Stimulated activated CD4-positive, alpha-beta T cell treated with anti-CD3 and anti-CD28 coated beads, Interleukin-4, amount 100 ng/mL, for 24 hours (primary cell): ENCODE measurements around the gene SNX10.

Experiments
- DNase-seq: peaks from one replicate; pipeline ENCODE4 v3.0.0-alpha.2; 2020

Gene SNX10

GRCh38 chr7:26298472-26299058 lies 6.9 kb downstream of the SNX10 start:
- DNase-seq: no peak

DNA sequence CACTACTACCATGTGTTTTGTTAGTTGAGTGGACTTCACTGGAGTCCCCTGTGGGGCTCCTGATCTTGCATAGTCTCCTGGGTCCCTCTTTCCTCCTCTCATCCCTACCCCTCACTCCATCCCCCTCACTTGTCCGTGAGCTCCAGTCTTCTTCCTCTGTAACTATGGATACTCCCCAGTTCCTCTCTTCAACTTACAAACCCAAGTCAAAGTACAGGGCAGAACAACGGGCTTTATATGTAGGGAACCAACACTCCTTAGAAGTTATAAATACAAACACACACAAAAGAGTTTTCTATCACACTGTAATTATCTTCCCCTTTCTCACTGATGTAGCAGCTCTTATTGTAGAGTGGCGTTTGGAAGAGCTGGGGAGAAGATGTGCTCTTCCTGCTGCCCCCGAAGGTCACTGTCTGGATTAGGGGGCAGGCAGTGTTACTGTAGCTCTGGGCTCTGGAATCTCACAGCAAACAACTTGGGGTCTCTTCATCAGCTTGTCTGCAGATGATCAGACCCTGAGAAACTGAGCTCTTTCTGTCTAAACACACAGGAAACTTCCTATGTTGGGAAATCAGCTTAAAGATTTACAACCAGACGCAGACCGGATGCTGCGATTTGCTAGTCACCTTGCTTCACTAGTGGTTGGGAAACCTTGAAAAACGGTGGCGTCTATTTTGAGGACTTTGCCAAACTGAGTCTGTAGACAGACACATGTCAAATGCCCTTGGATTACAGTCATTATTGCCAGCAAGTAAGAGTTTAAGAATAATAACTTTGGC lies 13.6 kb downstream of the SNX10 start:
- no peak for DNase-seq

GRCh38 chr7:26305869-26306665 lies 14.4 kb downstream of the SNX10 start:
- DNase-seq: no peak

GRCh38 chr7:26306790-26307189 lies 15.1 kb downstream of the SNX10 start:
- DNase-seq: no peak

DNA sequence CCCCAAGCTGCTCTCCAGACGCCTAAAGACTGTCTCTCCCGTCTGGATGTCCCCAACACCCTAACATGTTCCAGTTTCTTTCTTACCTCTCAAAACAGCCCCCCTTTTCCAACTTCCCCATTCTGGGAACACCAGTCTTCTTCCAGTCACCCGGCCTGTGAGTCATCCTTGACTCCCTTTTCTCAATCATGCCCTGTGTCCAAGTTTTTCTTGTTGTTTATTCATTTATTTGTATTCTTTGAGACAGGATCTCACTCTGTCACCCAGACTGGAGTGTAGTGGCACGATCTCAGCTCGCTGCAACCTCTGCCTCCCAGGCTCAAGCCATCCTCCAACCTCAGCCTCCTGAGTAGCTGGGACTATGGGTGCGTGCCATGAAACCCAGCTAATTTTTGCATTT lies 15.6 kb downstream of the SNX10 start:
- no peak for DNase-seq

GRCh38 chr7:26307791-26308190 lies 16.1 kb downstream of the SNX10 start:
- DNase-seq: no peak

GRCh38 chr7:26308551-26308950 lies 16.9 kb downstream of the SNX10 start:
- DNase-seq: no peak

DNA sequence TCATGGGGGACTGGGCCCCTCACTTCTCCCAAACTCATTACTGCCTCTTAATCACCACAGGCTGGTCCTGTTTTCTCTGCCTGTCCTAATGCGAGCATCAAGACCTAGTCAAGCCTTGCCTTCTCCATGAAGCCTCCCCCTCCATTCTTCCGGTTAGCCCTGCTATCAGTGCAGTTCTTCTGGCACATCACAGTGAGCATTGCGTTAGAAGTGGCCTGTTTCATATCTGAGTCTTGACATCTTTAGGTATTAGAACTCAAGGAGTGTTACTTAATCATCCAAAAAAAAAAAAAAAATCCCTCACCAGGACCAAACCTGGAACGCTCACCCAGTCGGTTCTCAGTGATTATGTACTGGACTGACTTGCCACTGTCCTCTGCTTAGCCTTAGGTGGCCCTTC lies 17.4 kb downstream of the SNX10 start:
- DNase-seq: no peak

GRCh38 chr7:26311798-26312197 lies 20.1 kb downstream of the SNX10 start:
- no peak for DNase-seq

DNA sequence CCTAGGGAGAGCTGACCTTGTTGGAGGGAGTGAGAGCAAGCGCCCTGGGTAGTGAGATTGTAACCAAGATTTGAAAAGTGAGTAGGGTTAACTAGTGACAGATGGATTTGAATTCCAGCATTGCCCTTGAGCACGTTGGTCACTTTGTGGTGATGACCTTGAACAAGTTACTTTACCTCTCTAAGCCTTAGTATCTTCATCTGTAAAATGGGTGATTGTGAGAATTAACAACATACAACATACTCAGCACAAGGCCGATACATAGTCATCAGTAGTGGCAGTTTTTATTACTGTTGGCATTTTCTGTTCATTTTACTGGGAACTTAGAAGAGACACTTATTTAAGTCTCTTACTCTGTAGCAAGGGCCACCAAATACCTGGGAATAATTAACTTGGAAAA lies 25.5 kb downstream of the SNX10 start:
- no peak for DNase-seq

- DNase-seq: no peak
Observed at GRCh38 chr7:26318921-26319320, 27.3 kb downstream of the SNX10 start.

DNA sequence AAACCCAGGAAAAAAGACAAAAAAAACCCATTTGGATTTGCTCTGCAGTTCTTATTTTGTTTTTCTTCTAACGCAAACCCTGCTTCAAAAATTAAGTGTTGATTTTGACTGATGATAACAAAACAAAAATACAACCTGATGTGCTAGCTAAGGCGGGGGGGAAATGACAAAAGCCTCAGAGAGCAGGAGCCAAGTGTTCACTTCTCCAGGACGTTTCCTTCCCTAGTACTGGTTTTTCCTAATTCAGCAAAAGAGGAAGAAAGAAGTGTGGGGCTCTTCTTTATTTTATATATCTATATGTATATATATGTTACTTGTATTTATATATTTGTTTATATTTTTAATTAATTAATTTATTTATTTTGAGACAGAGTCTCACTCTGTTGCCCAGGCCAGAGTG lies 28.0 kb downstream of the SNX10 start:
- no peak for DNase-seq

DNA sequence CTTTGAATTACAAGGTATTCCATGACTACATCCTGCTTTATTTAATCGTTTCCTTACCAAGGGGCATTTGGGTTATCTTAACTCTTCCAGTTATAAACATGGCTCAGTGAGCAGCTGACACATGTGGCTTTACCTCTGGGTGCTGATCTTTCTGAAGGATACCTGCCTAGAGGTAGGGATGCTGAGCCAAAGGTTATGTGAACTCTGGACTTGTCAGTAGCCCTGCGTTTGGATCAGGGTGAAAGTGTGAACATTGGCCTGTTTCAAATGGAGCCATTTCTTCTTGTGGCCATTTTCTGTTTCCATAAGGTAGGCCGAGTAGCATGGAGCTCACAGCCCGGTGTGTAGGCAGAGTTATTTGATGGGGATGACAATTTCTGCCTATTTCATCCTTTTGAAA lies 29.2 kb downstream of the SNX10 start:
- DNase-seq: no peak

DNA sequence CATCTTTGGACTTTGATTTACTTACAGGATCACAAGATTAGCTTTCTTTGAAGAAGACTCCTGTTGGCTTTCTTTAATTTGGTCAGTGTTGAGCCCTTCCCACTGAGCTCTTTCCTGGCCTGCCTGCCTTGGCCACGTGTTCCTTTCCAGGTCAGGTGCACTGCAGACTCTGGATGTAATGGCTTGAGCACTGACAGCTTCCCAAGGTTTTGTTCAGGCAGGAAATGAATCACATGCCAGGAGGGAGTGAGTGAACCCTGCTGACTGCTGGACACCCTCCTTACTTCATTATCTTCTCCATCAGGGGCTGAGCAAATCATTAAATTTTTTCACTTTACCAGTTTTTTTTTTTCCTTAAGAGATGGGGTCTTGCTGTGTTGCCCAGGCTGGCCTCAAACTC lies 29.8 kb downstream of the SNX10 start:
- DNase-seq: no peak

- no peak for DNase-seq
Observed at GRCh38 chr7:26326211-26326610, 34.5 kb downstream of the SNX10 start.

DNA sequence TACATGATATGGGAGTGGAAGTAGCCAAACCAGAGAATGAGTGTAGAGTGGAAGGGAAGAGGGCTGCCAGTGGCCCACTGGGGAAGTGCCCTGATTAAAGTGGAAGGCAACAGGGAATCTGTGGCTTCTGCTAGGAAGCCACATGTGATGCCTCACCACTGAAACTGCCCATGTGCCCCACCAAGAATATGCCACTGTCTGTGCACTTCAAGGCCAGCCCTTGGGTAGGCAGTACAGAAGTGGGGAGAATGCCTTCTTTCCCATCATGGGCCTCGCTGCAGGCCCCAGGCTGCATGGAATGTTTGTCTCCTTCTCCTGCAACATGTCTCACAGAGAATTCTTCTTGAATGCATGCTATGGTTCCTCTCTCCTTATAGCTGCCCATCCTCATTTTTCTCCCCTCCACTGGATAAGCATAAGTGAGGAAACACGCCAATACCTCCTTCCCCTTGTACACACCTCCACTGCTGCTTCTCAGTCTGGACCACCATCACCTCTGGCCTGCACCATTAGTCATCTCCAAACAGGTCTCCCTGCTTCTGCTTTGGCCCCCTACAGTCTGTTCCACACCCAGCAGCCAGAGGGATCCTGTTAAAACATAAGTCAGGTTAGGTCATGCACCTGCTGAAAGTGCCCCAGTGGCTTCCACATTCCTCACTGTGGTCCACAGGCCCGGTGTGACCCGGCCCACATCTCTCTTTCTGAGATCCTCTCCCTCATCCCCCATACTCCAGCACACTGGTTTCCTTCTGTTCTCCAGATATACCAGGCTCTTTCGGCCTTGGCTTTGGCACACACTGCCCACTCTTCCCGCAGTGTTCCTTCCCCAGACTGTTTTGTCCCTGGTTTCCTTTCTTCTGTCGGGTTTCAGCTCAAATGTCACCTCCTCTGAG lies 37.1 kb downstream of the SNX10 start:
- no peak for DNase-seq

DNA sequence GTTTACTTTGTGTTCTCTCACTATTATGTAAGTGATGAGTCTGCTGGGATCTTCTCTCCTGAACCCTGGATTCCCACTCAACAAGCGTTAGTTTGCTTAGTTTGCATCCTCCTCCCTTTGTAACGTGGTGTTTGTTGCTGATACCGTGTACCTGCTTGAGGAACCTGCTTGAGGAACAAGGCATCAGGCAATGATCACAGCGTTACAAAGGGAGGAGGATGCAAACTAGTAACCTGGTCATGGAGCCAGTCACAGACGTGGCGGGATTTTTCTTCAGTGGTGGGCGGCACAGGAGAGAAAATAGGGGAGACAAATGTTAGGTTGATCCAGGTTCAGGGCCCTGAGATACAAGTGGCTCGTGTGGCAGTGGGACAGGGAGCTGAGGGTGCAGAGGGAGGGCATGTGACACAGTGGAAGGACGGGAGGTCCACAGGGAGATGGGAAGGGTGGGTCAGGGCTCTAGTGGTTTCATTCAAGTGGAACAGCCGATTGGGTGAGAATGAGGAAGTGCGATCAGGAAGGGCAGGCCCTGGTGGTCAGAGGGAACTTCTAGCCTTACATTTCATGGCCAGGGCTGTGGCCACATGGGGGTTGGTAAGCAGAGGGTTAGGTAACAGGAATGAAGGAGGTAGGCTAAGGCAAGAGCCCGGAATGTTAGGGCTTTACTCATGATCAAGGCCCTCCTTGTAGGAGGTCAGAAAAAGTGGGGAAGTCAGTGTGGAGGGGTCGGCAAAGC lies 38.0 kb downstream of the SNX10 start:
- no peak for DNase-seq

DNA sequence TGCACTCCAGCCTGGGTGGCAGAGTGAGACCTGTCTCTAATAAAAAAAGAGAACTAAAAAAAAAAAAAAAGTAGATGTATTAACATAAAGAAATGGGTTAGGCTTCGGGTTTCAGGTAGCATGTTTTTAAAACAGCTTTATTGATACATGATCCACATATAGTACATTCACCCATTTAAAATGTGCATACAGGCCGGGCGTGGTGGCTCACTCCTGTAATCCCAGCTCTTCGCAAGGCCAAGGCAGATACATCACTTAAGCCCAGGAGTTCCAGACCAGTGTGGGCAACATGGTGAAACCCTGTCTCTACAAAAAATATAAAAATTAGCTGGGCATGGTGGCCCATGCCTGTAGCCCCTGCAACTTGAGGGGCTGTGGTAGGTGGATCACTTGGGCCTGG lies 39.5 kb downstream of the SNX10 start:
- no peak for DNase-seq

GRCh38 chr7:26331789-26332188 lies 40.1 kb downstream of the SNX10 start:
- DNase-seq: no peak

DNA sequence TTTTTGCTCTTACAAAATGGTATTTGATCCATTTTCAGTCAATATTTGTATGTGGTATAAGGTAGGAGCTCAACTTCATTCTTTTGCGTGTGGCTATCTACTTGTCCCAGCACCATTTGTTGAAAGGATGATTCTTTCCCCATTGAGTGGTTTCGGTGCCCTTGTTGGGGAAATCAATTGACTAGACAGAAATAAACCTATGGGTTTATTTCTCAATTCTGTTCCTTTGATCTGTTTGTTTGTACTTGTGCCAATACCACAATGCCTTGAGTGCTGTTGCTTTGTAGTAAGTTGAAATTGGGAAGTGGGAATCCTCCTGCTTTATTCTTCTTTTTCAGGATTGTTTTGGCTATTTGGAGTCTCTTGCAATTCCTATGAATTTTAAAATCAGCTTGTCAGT lies 41.0 kb downstream of the SNX10 start:
- no peak for DNase-seq

GRCh38 chr7:26334166-26334859 lies 42.7 kb downstream of the SNX10 start:
- no peak for DNase-seq
